ENCODE measurements around the gene LRRC70. TPM values are rescaled to one million over a fixed set of nuclear protein-coding genes. Genes with fewer than 3 reads are reported as not detected.

The LRRC70 gene
- total RNA-seq, 6 donors from 2014 or later = 0.89 to 4.8 (median 3.5) TPM

- WGBS, 2 donors = 93 to 94% methylated on average over 2 of the region's 2 CpGs
These were observed 28.5 kb upstream of the LRRC70 start for GRCh38 chr5:62550103-62550502.

GRCh38 chr5:62555930-62556329, 22.7 kb upstream of the LRRC70 start:
- Histone ChIP-seq H3K9me3 (no peaks in the 10 kb centered on the region), H3K4me1 (no peaks in the 10 kb centered on the region), H3K4me3 (no peak overlapping the region), H3K27ac (no peak overlapping the region), H3K27me3 (no peaks in the 10 kb centered on the region), H3K36me3 (peaks cover 0 to 14% (median 0%) of the 10 kb centered on the region in 4 donors)
- no peak for ATAC-seq (ENCODE audit: low FRiP score in 2 of 2)
- TF ChIP-seq POLR2A (IDR thresholded peaks at IDR 0.05) = no peak
- no peak for DNase-seq

More at GRCh38 chr5:62550103-62550502, 28.5 kb upstream of the LRRC70 start:
- H3K27me3 ChIP-seq = no peaks in the 10 kb centered on the region
- H3K36me3 ChIP-seq = peaks cover 0 to 8% (median 0%) of the 10 kb centered on the region in 4 donors
- peaks cover 0 to 3% (median 0%) of the 10 kb centered on the region in 4 donors for H3K4me1 ChIP-seq
- TF ChIP-seq POLR2A (IDR thresholded peaks at IDR 0.05) = no peak
- TF ChIP-seq POLR2AphosphoS5 (IDR thresholded peaks at IDR 0.05) = no peak
- no peak for TF ChIP-seq EP300 (IDR thresholded peaks at IDR 0.05)
- no peak for TF ChIP-seq CTCF (IDR thresholded peaks at IDR 0.05)
- H3K9me3 ChIP-seq = no peaks in the 10 kb centered on the region
- ATAC-seq (ENCODE audit: low FRiP score in 2 of 2) (no peak), DNase-seq (no peak)
- H3K4me3 ChIP-seq = no peak overlapping the region
- no peak overlapping the region for H3K27ac ChIP-seq

GRCh38 chr5:62558941-62559340, 19.7 kb upstream of the LRRC70 start:
- Histone ChIP-seq H3K27ac (no peak overlapping the region), H3K36me3 (peaks cover 0 to 16% (median 0%) of the 10 kb centered on the region in 4 donors), H3K9me3 (no peaks in the 10 kb centered on the region), H3K4me3 (no peak overlapping the region), H3K27me3 (no peaks in the 10 kb centered on the region), H3K4me1 (no peaks in the 10 kb centered on the region)
- WGBS, 2 donors = 93 to 96% methylated on average over 3 of the region's 3 CpGs
- no peak for ATAC-seq (ENCODE audit: low FRiP score in 2 of 2)
- no peak for DNase-seq
- no peak for TF ChIP-seq EP300 (IDR thresholded peaks at IDR 0.05)

GRCh38 chr5:62560786-62561185, 17.8 kb upstream of the LRRC70 start:
- WGBS, 2 donors = 97 to 100% methylated on average over 1 of the region's 1 CpG
- TF ChIP-seq CTCF (IDR thresholded peaks at IDR 0.05) = no peak
- no peak for TF ChIP-seq POLR2A (IDR thresholded peaks at IDR 0.05)
- TF ChIP-seq POLR2AphosphoS5 (IDR thresholded peaks at IDR 0.05) = no peak
- no peak for TF ChIP-seq EP300 (IDR thresholded peaks at IDR 0.05)
- no peak for DNase-seq
- ATAC-seq (ENCODE audit: low FRiP score in 2 of 2) = no peak
- Histone ChIP-seq H3K4me3 (no peak overlapping the region), H3K9me3 (no peaks in the 10 kb centered on the region), H3K27ac (no peak overlapping the region), H3K4me1 (no peaks in the 10 kb centered on the region), H3K27me3 (no peaks in the 10 kb centered on the region), H3K36me3 (peaks cover 0 to 10% (median 0%) of the 10 kb centered on the region in 4 donors)

GRCh38 chr5:62561896-62562295, 16.7 kb upstream of the LRRC70 start:
- Histone ChIP-seq H3K27me3 (no peaks in the 10 kb centered on the region), H3K27ac (no peak overlapping the region), H3K4me1 (no peaks in the 10 kb centered on the region), H3K9me3 (peaks cover 0 to 2% (median 0%) of the 10 kb centered on the region in 4 donors), H3K4me3 (no peak overlapping the region), H3K36me3 (peaks cover 0 to 16% (median 2%) of the 10 kb centered on the region in 4 donors)
- WGBS, 2 donors = 89 to 93% methylated on average over 1 of the region's 1 CpG
- TF ChIP-seq POLR2A (IDR thresholded peaks at IDR 0.05) (no peak), POLR2AphosphoS5 (IDR thresholded peaks at IDR 0.05) (no peak), CTCF (IDR thresholded peaks at IDR 0.05) (no peak), EP300 (IDR thresholded peaks at IDR 0.05) (no peak)
- no peak for ATAC-seq (ENCODE audit: low FRiP score in 2 of 2)
- DNase-seq = no peak

- no peaks in the 10 kb centered on the region for H3K4me1 ChIP-seq
- no peak for TF ChIP-seq POLR2A (IDR thresholded peaks at IDR 0.05)
- TF ChIP-seq CTCF (IDR thresholded peaks at IDR 0.05) = no peak
- no peak for TF ChIP-seq EP300 (IDR thresholded peaks at IDR 0.05)
- TF ChIP-seq POLR2AphosphoS5 (IDR thresholded peaks at IDR 0.05) = no peak
- no peaks in the 10 kb centered on the region for H3K27me3 ChIP-seq
- H3K36me3 ChIP-seq = peaks cover 0 to 15% (median 4%) of the 10 kb centered on the region in 4 donors
- DNase-seq = no peak
- peaks cover 0 to 5% (median 0%) of the 10 kb centered on the region in 4 donors for H3K9me3 ChIP-seq
- no peak for ATAC-seq (ENCODE audit: low FRiP score in 2 of 2)
- no peak overlapping the region for H3K27ac ChIP-seq
- H3K4me3 ChIP-seq = no peak overlapping the region
- 79 to 86% methylated on average over 1 of the region's 1 CpG for WGBS, 2 donors
These were observed 15.8 kb upstream of the LRRC70 start for GRCh38 chr5:62562867-62563266.

All from upper lobe of left lung (tissue), 6 donors.